NOMO-1 treated with DMSO at 0.1 percent for 48 hours (cell line): ENCODE results near the gene RCVRN.

Experiments
- DNase-seq: peaks from one replicate; lab custom pipeline; 2025; ENCODE audit not compliant: unreplicated experiment; lab: John Stamatoyannopoulos, UW

RCVRN gene

GRCh38 chr17:9899280-9900043 is 5.6 kb downstream of the RCVRN start:
- DNase-seq = no peak

GRCh38 chr17:9898812-9899211 is 6.3 kb downstream of the RCVRN start:
- DNase-seq = no peak

- DNase-seq = no peak
Observed at GRCh38 chr17:9897372-9897968, 7.6 kb downstream of the RCVRN start.

- no peak for DNase-seq
Observed at GRCh38 chr17:9895923-9896322, 9.1 kb downstream of the RCVRN start.

GRCh38 chr17:9894231-9894630 is 10.8 kb downstream of the RCVRN start:
- DNase-seq = no peak

- no peak for DNase-seq
Observed at GRCh38 chr17:9893411-9894012, 11.6 kb downstream of the RCVRN start.

- DNase-seq = peak; percentile 43
Observed at GRCh38 chr17:9890124-9890523, 14.9 kb downstream of the RCVRN start.

GRCh38 chr17:9887508-9887907 is 17.6 kb downstream of the RCVRN start:
- DNase-seq = no peak

- DNase-seq = no peak
Observed at GRCh38 chr17:9886141-9886930, 18.7 kb downstream of the RCVRN start.

- no peak for DNase-seq
Observed at GRCh38 chr17:9883451-9883850, 21.6 kb downstream of the RCVRN start.

GRCh38 chr17:9880582-9880999 is 24.5 kb downstream of the RCVRN start:
- no peak for DNase-seq

GRCh38 chr17:9878786-9879525 is 26.1 kb downstream of the RCVRN start:
- peak; percentile 71 for DNase-seq

- no peak for DNase-seq
Observed at GRCh38 chr17:9878356-9878755, 26.7 kb downstream of the RCVRN start.

- no peak for DNase-seq
Observed at GRCh38 chr17:9875441-9875840, 29.6 kb downstream of the RCVRN start.

GRCh38 chr17:9874722-9875121 is 30.3 kb downstream of the RCVRN start:
- DNase-seq = no peak

- no peak for DNase-seq
Observed at GRCh38 chr17:9872852-9873251, 32.2 kb downstream of the RCVRN start.

- DNase-seq = no peak
Observed at GRCh38 chr17:9868552-9868951, 36.5 kb downstream of the RCVRN start.

GRCh38 chr17:9865586-9865985 is 39.5 kb downstream of the RCVRN start:
- peak; percentile 35 for DNase-seq

GRCh38 chr17:9862949-9863348 is 42.1 kb downstream of the RCVRN start:
- no peak for DNase-seq

- DNase-seq = no peak
Observed at GRCh38 chr17:9862220-9862619, 42.9 kb downstream of the RCVRN start.

- DNase-seq = no peak
Observed at GRCh38 chr17:9860851-9861250, 44.2 kb downstream of the RCVRN start.
